HepG2 (cell line): ENCODE measurements around the gene FSTL1. TPM values are rescaled to one million over a fixed set of nuclear protein-coding genes. Genes with fewer than 3 reads are reported as not detected.

Experiments used
- BCLAF1 ChIP-seq: fragments of 450-650 bp; IDR thresholded peaks from 2 replicates; pipeline ENCODE4 v1.6.1; 2017; ENCODE audit warnings: mild to moderate bottlenecking
- FOXO1 ChIP-seq: sonication (generic); formaldehyde crosslinking; IDR thresholded peaks from 2 replicates; pipeline ENCODE4 v1.4.0; 2020; ENCODE audit warnings: missing genetic modification reagents
- JUNB ChIP-seq: sonication (generic); formaldehyde crosslinking; IDR thresholded peaks from 2 replicates; pipeline ENCODE4 v1.8.0; 2022; ENCODE audit warnings: missing genetic modification reagents, mild to moderate bottlenecking, borderline replicate concordance
- NR2C2 ChIP-seq: sonication (generic); formaldehyde crosslinking; IDR thresholded peaks from 2 replicates; pipeline ENCODE4 v1.4.0; 2020; ENCODE audit warnings: missing genetic modification reagents, mild to moderate bottlenecking, moderate library complexity, borderline replicate concordance
- NRL ChIP-seq: sonication (generic); formaldehyde crosslinking; IDR thresholded peaks from 2 replicates; pipeline ENCODE4 v1.5.0; 2020; ENCODE audit warnings: missing genetic modification reagents, mild to moderate bottlenecking, moderate library complexity, borderline replicate concordance
- PRDM4 ChIP-seq: sonication (generic); formaldehyde crosslinking; IDR thresholded peaks from 2 replicates; pipeline ENCODE4 v1.9.0; 2021; ENCODE audit warnings: missing genetic modification reagents, borderline replicate concordance
- REL ChIP-seq: sonication (generic); formaldehyde crosslinking; conservative IDR thresholded peaks from 2 replicates; pipeline ENCODE4 v1.8.0; 2022; ENCODE audit warnings: mild to moderate bottlenecking, missing genetic modification reagents, moderate library complexity
- STAT6 ChIP-seq: sonication (generic); formaldehyde crosslinking; IDR thresholded peaks from 2 replicates; pipeline ENCODE4 v1.4.0; 2020; ENCODE audit warnings: missing genetic modification reagents, mild to moderate bottlenecking, borderline replicate concordance
- SUZ12 ChIP-seq: fragments of 150-350 bp; IDR thresholded peaks from 2 replicates; pipeline ENCODE4 v1.6.1; 2014; ENCODE audit warnings: low read depth, low read length
- ZBTB25 ChIP-seq: IDR thresholded peaks from 2 replicates; pipeline ENCODE4 v1.6.1; 2018; ENCODE audit warnings: missing genetic modification reagents
- ZNF329 ChIP-seq: sonication (generic); formaldehyde crosslinking; IDR thresholded peaks from 2 replicates; pipeline ENCODE4 v1.9.0; 2021; ENCODE audit warnings: low read depth, mild to moderate bottlenecking, missing genetic modification reagents
- ZNF567 ChIP-seq: sonication (generic); formaldehyde crosslinking; IDR thresholded peaks from 2 replicates; pipeline ENCODE4 v1.8.1; 2023; ENCODE audit warnings: mild to moderate bottlenecking, missing genetic modification reagents, borderline replicate concordance
- ZNF639 ChIP-seq: conservative IDR thresholded peaks from 2 replicates; pipeline ENCODE4 v1.6.1; 2018; ENCODE audit warnings: missing genetic modification reagents
- ZNF883 ChIP-seq: sonication (generic); formaldehyde crosslinking; IDR thresholded peaks from 2 replicates; pipeline ENCODE4 v1.5.1; 2020; ENCODE audit warnings: mild to moderate bottlenecking, missing genetic modification reagents; ENCODE audit errors: not compliant biosample characterization
- polyA plus RNA-seq, 8 experiments: library from polyadenylated mRNA; depleted of rRNA in 3 of 8; stranded (reverse) in 7 of 8; unstranded in 1 of 8; fragments of >200 nt; fragmentation: Illumina TruSeq in 4 of 8; extraction: Trizol in 4 of 8; gene quantifications; 2 replicates each; pipeline versions ENCODE4 v1.2.1 to v1.2.3, GENCODE V29; 2011 to 2016; ENCODE audit warnings: low read depth in 4 of 8, missing spikeins in 1 of 8, mixed read lengths in 1 of 8; ENCODE audit not compliant: insufficient read depth in 1 of 8
- total RNA-seq, 5 experiments: library from RNA; depleted of rRNA; stranded (reverse); fragments of >200 nt; fragmentation: Illumina TruSeq; extraction: Trizol; gene quantifications; 2 replicates each; pipeline ENCODE4 v1.2.3, GENCODE V29; 2016; ENCODE audit warnings: low read depth in 1 of 5

FSTL1 gene
- total and polyA plus RNA-seq, 2 of the 13 experiments (the other 11 are each of a cell fraction or from before 2014, with no cell fraction given): 0.07 to 0.29 TPM

GRCh38 chr3:120348991-120349854 lies 101.6 kb downstream of the FSTL1 start, which contains the start of gene LRRC58 (continued):
- TF ChIP-seq ZBTB25 (CRISPR knock-in tag) (no peak), STAT6 (CRISPR knock-in tag) (peak; percentile 89; the same call in 1 of the 2 replicates), FOXO1 (CRISPR knock-in tag) (no peak), PRDM4 (no peak), REL (CRISPR knock-in tag) (peak; percentile 95; the same call in 1 of the 2 replicates), ZNF567 (0 out of 2 replicates have a peak, but pooled peaks have one; percentile 85), JUNB (CRISPR knock-in tag) (peak; percentile 7; the same call in 1 of the 2 replicates), NRL (CRISPR knock-in tag) (peak; percentile 70; the same call in 1 of the 2 replicates), ZNF639 (peak; percentile 33; the same call in 1 of the 2 replicates), BCLAF1 (no peak), NR2C2 (CRISPR knock-in tag) (peak; percentile 96), ZNF883 (CRISPR knock-in tag) (no peak), ZNF329 (peak; percentile 88; the same call in 1 of the 2 replicates), SUZ12 (no peak)
